B cell (primary cell): ENCODE results near the gene ZSCAN9. TPM values are rescaled to one million over a fixed set of nuclear protein-coding genes. Genes with fewer than 3 reads are reported as not detected.

Experiments used
- ATAC-seq: fragments of 200-7000 bp; cut with Tn5 transposase; one replicate; pipeline ENCODE4 v1.10.0; 2021; ENCODE audit warnings: low read depth, mild to moderate bottlenecking, moderate number of reproducible peaks, moderate library complexity
- CTCF ChIA-PET: fragments of 350-600 bp; sonication (Branson Sonifier 250); formaldehyde crosslinking; loops from one replicate; lab custom pipeline; 2021; ENCODE audit warnings: antibody characterized with exemption, inconsistent platforms; lab: Charles Lee
- POLR2A ChIA-PET: fragments of 350-600 bp; sonication (Branson Sonifier 250); formaldehyde crosslinking; loops from one replicate; lab custom pipeline; 2021; ENCODE audit warnings: antibody characterized with exemption; lab: Charles Lee
- DNase-seq: peaks from one replicate; pipeline ENCODE4 v3.0.0; 2013
- H2AFZ ChIP-seq: 2 replicates; pipeline ENCODE4 v1.6.1; 2012; ENCODE audit warnings: mild to moderate bottlenecking, low read depth, low read length; ENCODE audit not compliant: insufficient read depth, poor library complexity, severe bottlenecking
- H3K27ac ChIP-seq, 2 donors: 1 replicate in 1 of 2; 2 replicates in 1 of 2; pipeline ENCODE4 v1.5.1; 2012 to 2013; ENCODE audit warnings: low read length in 2 of 2, mild to moderate bottlenecking in 2 of 2, moderate library complexity in 1 of 2
- H3K27me3 ChIP-seq, 4 experiments: fragments of 200-600 bp in 1 of 4; sonication (generic) in 1 of 4; replicated peaks in 1 of 4; 1 replicate in 2 of 4; 2 replicates in 2 of 4; pipeline versions ENCODE4 v1.6.1 to v1.7.0; 2013 to 2016; ENCODE audit warnings: low read length in 3 of 4, mild to moderate bottlenecking in 2 of 4, mixed read lengths in 1 of 4, moderate library complexity in 1 of 4; ENCODE audit not compliant: insufficient read depth in 4 of 4, control insufficient read depth in 3 of 4; ENCODE audit errors: control extremely low read depth in 1 of 4
- H3K36me3 ChIP-seq, 2 experiments: replicated peaks in 1 of 2; 1 replicate in 1 of 2; 2 replicates in 1 of 2; pipeline versions ENCODE4 v1.6.1 to v1.7.1; 2013; ENCODE audit warnings: low read length in 1 of 2; ENCODE audit not compliant: insufficient read depth in 2 of 2, control insufficient read depth in 1 of 2; ENCODE audit errors: control extremely low read depth in 1 of 2, extremely low read depth in 1 of 2
- H3K4me1 ChIP-seq, 2 donors: fragments of 200-600 bp in 1 of 2; sonication (generic) in 1 of 2; 1 replicate in 1 of 2; 2 replicates in 1 of 2; pipeline versions ENCODE4 v1.5.1 to v1.6.1; 2013 to 2017; ENCODE audit warnings: low read length in 2 of 2; ENCODE audit not compliant: control insufficient read depth in 2 of 2, insufficient read depth in 2 of 2
- H3K4me2 ChIP-seq: replicated peaks from 2 replicates; pipeline ENCODE3; 2012; ENCODE audit warnings: mild to moderate bottlenecking, low read depth, low read length; ENCODE audit not compliant: poor library complexity, severe bottlenecking
- H3K4me3 ChIP-seq, 5 experiments: fragments of 200-600 bp in 1 of 5; sonication (generic) in 1 of 5; 1 replicate in 3 of 5; 2 replicates in 2 of 5; pipeline versions ENCODE4 v1.5.1 to v1.7.0; 2011 to 2016; ENCODE audit warnings: low read length in 4 of 5, mild to moderate bottlenecking in 4 of 5, low read depth in 2 of 5, control low read depth in 1 of 5, moderate library complexity in 1 of 5; ENCODE audit not compliant: insufficient read depth in 1 of 5; ENCODE audit errors: control extremely low read depth in 1 of 5, extremely low read depth in 1 of 5
- H3K79me2 ChIP-seq: fragments of 200-600 bp; sonication (generic); one replicate; pipeline ENCODE4 v1.6.0; 2016; ENCODE audit warnings: low read length; ENCODE audit not compliant: control insufficient read depth, insufficient read depth
- H3K9ac ChIP-seq: fragments of 200-600 bp; sonication (generic); 2 replicates; pipeline ENCODE4 v1.6.1; 2017; ENCODE audit warnings: mild to moderate bottlenecking, low read length, moderate library complexity
- H3K9me3 ChIP-seq, 3 donors: one replicate each; pipeline versions ENCODE4 v1.6.1 to v1.7.1; 2013; ENCODE audit warnings: low read length in 2 of 3; ENCODE audit not compliant: control insufficient read depth in 2 of 3, insufficient read depth in 1 of 3; ENCODE audit errors: control extremely low read depth in 1 of 3
- H4K20me1 ChIP-seq: 2 replicates; pipeline ENCODE4 v1.6.0; 2012; ENCODE audit warnings: mild to moderate bottlenecking, low read length; ENCODE audit not compliant: insufficient read depth, control insufficient read depth, poor library complexity, severe bottlenecking
- H3K27ac Mint-ChIP-seq: one replicate; pipeline ENCODE4 v1.8.0; 2021; ENCODE audit warnings: mixed read lengths
- H3K27me3 Mint-ChIP-seq: one replicate; pipeline ENCODE4 v1.8.0; 2021; ENCODE audit warnings: mixed read lengths
- H3K4me1 Mint-ChIP-seq: one replicate; pipeline ENCODE4 v1.8.0; 2021; ENCODE audit warnings: mixed read lengths
- H3K4me3 Mint-ChIP-seq: one replicate; pipeline ENCODE4 v1.8.0; 2021; ENCODE audit warnings: mixed read lengths
- H3K9me3 Mint-ChIP-seq: one replicate; pipeline ENCODE4 v1.8.0; 2022; ENCODE audit warnings: mixed read lengths; ENCODE audit not compliant: insufficient read depth
- CTCF ChIP-seq: fragments of 200-600 bp; IDR thresholded peaks from one replicate; pipeline ENCODE4 v1.8.0; 2022; ENCODE audit warnings: antibody characterized with exemption, mild to moderate bottlenecking
- EZH2 ChIP-seq: IDR thresholded peaks from 2 replicates; pipeline ENCODE4 v1.6.1; 2012; ENCODE audit warnings: borderline replicate concordance, low read depth, mild to moderate bottlenecking, moderate library complexity, low read length; ENCODE audit not compliant: insufficient read depth, poor library complexity, severe bottlenecking
- WGBS: methylation state at CpG from one replicate; pipeline ENCODE4 v1.1.5; 2013; ENCODE audit warnings: missing lambda C conversion rate; ENCODE audit not compliant: insufficient coverage; 5-methylcytosine and 5-hydroxymethylcytosine counted together
- intact Hi-C: fragments of 100-400 bp; cut with micrococcal nuclease; formaldehyde crosslinking; loops from one replicate; pipeline ENCODE4 v1.10.0; 2022
- polyA plus RNA-seq: library from polyadenylated mRNA; depleted of rRNA; stranded (reverse); fragments of >200 nt; gene quantifications from 2 replicates; pipeline ENCODE4 v1.2.3, GENCODE V29; 2012
- total RNA-seq, 2 donors: library from RNA; stranded (reverse); fragments of 120-200 nt in 1 of 2; gene quantifications; 1 replicate in 1 of 2; 2 replicates in 1 of 2; pipeline versions ENCODE4 v1.2.3 to v1.2.4, GENCODE V29; 2013 to 2022

Gene ZSCAN9
- total and polyA plus RNA-seq, 2 donors (not counting 1 experiment from before 2014, with no cell fraction given) = 14.7 to 29.8 TPM

GRCh38 chr6:28205879-28206278 lies 19.2 kb upstream of the ZSCAN9 start:
- no CpG with 5 or more reads among the region's 1 CpG for WGBS
- no peak for ATAC-seq
- POLR2A ChIA-PET = no interaction called here
- no peaks in the 10 kb centered on the region for H3K79me2 ChIP-seq
- no peak overlapping the region for H3K4me3 ChIP-seq
- DNase-seq = no peak
- peaks cover 15% of the 10 kb centered on the region for H3K4me1 Mint-ChIP-seq
- peaks cover 14 to 24% of the 10 kb centered on the region in 2 donors for H3K4me1 ChIP-seq
- CTCF ChIA-PET = no interaction called here
- no peaks in the 10 kb centered on the region for H3K36me3 ChIP-seq
- TF ChIP-seq EZH2 (no peak), CTCF (no peak)
- H3K4me2 ChIP-seq = no peak overlapping the region
- H3K27me3 Mint-ChIP-seq = peaks cover 75% of the 10 kb centered on the region
- H3K9ac ChIP-seq = no peak overlapping the region
- H3K4me3 Mint-ChIP-seq = no peak overlapping the region
- no peak overlapping the region for H2AFZ ChIP-seq
- peaks cover 4 to 72% (median 58%) of the 10 kb centered on the region in 4 experiments for H3K27me3 ChIP-seq
- intact Hi-C loops = no loop called here
- H3K27ac Mint-ChIP-seq = no peak overlapping the region
- H3K9me3 ChIP-seq = peaks cover 8 to 26% (median 22%) of the 10 kb centered on the region in 3 donors
- H3K9me3 Mint-ChIP-seq = no peaks in the 10 kb centered on the region
- H4K20me1 ChIP-seq = no peaks in the 10 kb centered on the region
- H3K27ac ChIP-seq = no peak overlapping the region

- ATAC-seq = no peak
- no CpG with 5 or more reads among the region's 3 CpGs for WGBS
- no peak for DNase-seq
- no peaks in the 10 kb centered on the region for H3K79me2 ChIP-seq
- no peak overlapping the region for H3K27ac ChIP-seq
- no peak for TF ChIP-seq CTCF
- TF ChIP-seq EZH2 = no peak
- intact Hi-C loops = no loop called here
- Mint-ChIP-seq H3K27ac (no peak overlapping the region), H3K4me1 (peaks cover 15% of the 10 kb centered on the region), H3K27me3 (peaks cover 77% of the 10 kb centered on the region), H3K4me3 (no peak overlapping the region), H3K9me3 (no peaks in the 10 kb centered on the region)
- ChIA-PET CTCF (no interaction called here), POLR2A (no interaction called here)
- peaks cover 14 to 25% of the 10 kb centered on the region in 2 donors for H3K4me1 ChIP-seq
- no peaks in the 10 kb centered on the region for H3K36me3 ChIP-seq
- H3K9ac ChIP-seq = no peak overlapping the region
- peaks cover 4 to 74% (median 60%) of the 10 kb centered on the region in 4 experiments for H3K27me3 ChIP-seq
- no peak overlapping the region for H3K4me3 ChIP-seq
- H4K20me1 ChIP-seq = no peaks in the 10 kb centered on the region
- no peak overlapping the region for H3K4me2 ChIP-seq
- H2AFZ ChIP-seq = no peak overlapping the region
- peaks cover 8 to 30% (median 22%) of the 10 kb centered on the region in 3 donors for H3K9me3 ChIP-seq
Measured at GRCh38 chr6:28206527-28206926, 18.5 kb upstream of the ZSCAN9 start.
